Naive thymus-derived CD4-positive, alpha-beta T cell (primary cell): ENCODE results near the gene ABCG5. TPM values are rescaled to one million over a fixed set of nuclear protein-coding genes. Genes with fewer than 3 reads are reported as not detected.

Source experiments
- ATAC-seq: fragments of 150-1000 bp; cut with Tn5 transposase; 2 replicates; pipeline ENCODE4 v1.10.0; 2021; ENCODE audit warnings: mild to moderate bottlenecking, moderate library complexity
- CTCF ChIA-PET: fragments of 350-600 bp; sonication (Branson Sonifier 250); formaldehyde crosslinking; loops from one replicate; lab custom pipeline; 2021; ENCODE audit warnings: antibody characterized with exemption; lab: Charles Lee
- POLR2A ChIA-PET: fragments of 350-600 bp; sonication (Branson Sonifier 250); formaldehyde crosslinking; loops from one replicate; lab custom pipeline; 2021; ENCODE audit warnings: antibody characterized with exemption, inconsistent platforms; lab: Charles Lee
- DNase-seq, 9 donors: peaks; one replicate each; pipeline versions ENCODE4 v3.0.0 to v3.0.0-alpha.2; 2020 to 2022; ENCODE audit warnings: mixed read lengths in 1 of 9
- H3K27ac ChIP-seq: one replicate; pipeline ENCODE4 v1.7.0; 2013; ENCODE audit warnings: mild to moderate bottlenecking, low read depth, low read length, moderate library complexity
- H3K27me3 ChIP-seq, 2 donors: one replicate each; pipeline ENCODE4 v1.7.0; 2013; ENCODE audit warnings: low read length in 2 of 2, mild to moderate bottlenecking in 2 of 2, moderate library complexity in 2 of 2; ENCODE audit not compliant: control insufficient read depth in 2 of 2, insufficient read depth in 2 of 2
- H3K36me3 ChIP-seq, 3 experiments: 1 replicate in 2 of 3; 2 replicates in 1 of 3; pipeline ENCODE4 v1.7.0; 2013; ENCODE audit warnings: low read length in 3 of 3, mild to moderate bottlenecking in 3 of 3, moderate library complexity in 1 of 3; ENCODE audit not compliant: insufficient read depth in 3 of 3, control insufficient read depth in 2 of 3
- H3K4me1 ChIP-seq, 2 donors: one replicate each; pipeline ENCODE4 v1.7.0; 2013; ENCODE audit warnings: low read length in 2 of 2, mild to moderate bottlenecking in 2 of 2, moderate library complexity in 1 of 2; ENCODE audit not compliant: control insufficient read depth in 2 of 2, insufficient read depth in 2 of 2
- H3K4me3 ChIP-seq: 2 replicates; pipeline ENCODE4 v1.7.0; 2013; ENCODE audit warnings: mild to moderate bottlenecking, low read length
- H3K9me3 ChIP-seq, 3 experiments: 1 replicate in 2 of 3; 2 replicates in 1 of 3; pipeline ENCODE4 v1.7.0; 2013; ENCODE audit warnings: low read length in 3 of 3; ENCODE audit not compliant: control insufficient read depth in 2 of 3
- H3K27ac Mint-ChIP-seq, 9 donors: one replicate each; pipeline ENCODE4 v1.8.0; 2020 to 2022; ENCODE audit warnings: mixed read lengths in 9 of 9, mild to moderate bottlenecking in 8 of 9, moderate library complexity in 5 of 9, inconsistent platforms in 2 of 9
- H3K27me3 Mint-ChIP-seq, 5 donors: one replicate each; pipeline ENCODE4 v1.8.0; 2021 to 2022; ENCODE audit warnings: mixed read lengths in 5 of 5, mild to moderate bottlenecking in 1 of 5
- H3K36me3 Mint-ChIP-seq, 5 donors: one replicate each; pipeline ENCODE4 v1.8.0; 2020 to 2022; ENCODE audit warnings: mixed read lengths in 5 of 5, mild to moderate bottlenecking in 3 of 5, inconsistent platforms in 1 of 5
- H3K4me1 Mint-ChIP-seq, 7 donors: one replicate each; pipeline ENCODE4 v1.8.0; 2020 to 2022; ENCODE audit warnings: mixed read lengths in 7 of 7, mild to moderate bottlenecking in 3 of 7, inconsistent platforms in 1 of 7
- H3K4me3 Mint-ChIP-seq, 10 donors: one replicate each; pipeline ENCODE4 v1.8.0; 2020 to 2022; ENCODE audit warnings: mild to moderate bottlenecking in 10 of 10, mixed read lengths in 10 of 10, moderate library complexity in 6 of 10, inconsistent platforms in 2 of 10
- H3K9me3 Mint-ChIP-seq, 11 donors: one replicate each; pipeline ENCODE4 v1.8.0; 2020 to 2022; ENCODE audit warnings: mixed read lengths in 11 of 11, mild to moderate bottlenecking in 4 of 11, inconsistent platforms in 1 of 11, moderate library complexity in 1 of 11
- intact Hi-C, 2 donors: fragments of 100-400 bp; cut with micrococcal nuclease; formaldehyde crosslinking; loops; one replicate each; pipeline ENCODE4 v1.15.1; 2023
- polyA plus RNA-seq, 2 donors: library from polyadenylated mRNA; unstranded; fragments of 300-500 nt; fragmentation: Illumina TruSeq; gene quantifications; one replicate each; pipeline ENCODE4 v1.2.3, GENCODE V29; 2021
- total RNA-seq, 6 experiments: library from RNA in 5 of 6; stranded (reverse) in 5 of 6; gene quantifications; 1 replicate in 5 of 6; 2 replicates in 1 of 6; pipeline ENCODE4 v1.2.3 and lab custom pipeline; 2021 to 2026

The ABCG5 gene
- total and polyA plus RNA-seq, 7 experiments from 2014 or later, result not detected

GRCh38 chr2:43798300-43798699 lies 40.3 kb downstream of the ABCG5 start:
- no peak overlapping the region for H3K4me3 Mint-ChIP-seq
- H3K27ac ChIP-seq, result no peak overlapping the region
- H3K9me3 Mint-ChIP-seq, result no peaks in the 10 kb centered on the region
- H3K27ac Mint-ChIP-seq, result no peak overlapping the region
- ChIA-PET CTCF (no interaction called here), POLR2A (no interaction called here)
- peaks cover 0 to 38% (median 11%) of the 10 kb centered on the region in 5 donors for H3K36me3 Mint-ChIP-seq
- H3K27me3 Mint-ChIP-seq, result no peaks in the 10 kb centered on the region
- intact Hi-C loops, result no loop called here
- no peak for ATAC-seq
- peaks cover 0 to 2% (median 0%) of the 10 kb centered on the region in 7 donors for H3K4me1 Mint-ChIP-seq
- no peaks in the 10 kb centered on the region for H3K36me3 ChIP-seq
- H3K9me3 ChIP-seq, result no peaks in the 10 kb centered on the region
- no peak for DNase-seq
- no peak overlapping the region for H3K4me3 ChIP-seq
- H3K27me3 ChIP-seq, result no peaks in the 10 kb centered on the region
- no peaks in the 10 kb centered on the region for H3K4me1 ChIP-seq

GRCh38 chr2:43796206-43796605 lies 42.4 kb downstream of the ABCG5 start:
- H3K27me3 ChIP-seq, result no peaks in the 10 kb centered on the region
- H3K27ac Mint-ChIP-seq, result no peak overlapping the region

GRCh38 chr2:43794956-43795355 lies 43.7 kb downstream of the ABCG5 start:
- intact Hi-C loops, result no loop called here
- Mint-ChIP-seq H3K9me3 (no peaks in the 10 kb centered on the region), H3K27me3 (no peaks in the 10 kb centered on the region), H3K4me1 (peaks cover 0 to 2% (median 0%) of the 10 kb centered on the region in 7 donors), H3K36me3 (peaks cover 0 to 43% (median 21%) of the 10 kb centered on the region in 5 donors), H3K27ac (no peak overlapping the region), H3K4me3 (no peak overlapping the region)
- DNase-seq, result no peak
- Histone ChIP-seq H3K4me1 (no peaks in the 10 kb centered on the region), H3K9me3 (no peaks in the 10 kb centered on the region), H3K27me3 (no peaks in the 10 kb centered on the region), H3K36me3 (no peaks in the 10 kb centered on the region), H3K4me3 (no peak overlapping the region), H3K27ac (no peak overlapping the region)
- POLR2A ChIA-PET, result no interaction called here
- CTCF ChIA-PET, result no interaction called here
- ATAC-seq, result no peak

More at GRCh38 chr2:43796206-43796605, 42.4 kb downstream of the ABCG5 start:
- no peak for DNase-seq
- no peak for ATAC-seq
- no peaks in the 10 kb centered on the region for H3K4me1 ChIP-seq
- H3K4me3 ChIP-seq, result no peak overlapping the region
- Mint-ChIP-seq H3K4me3 (no peak overlapping the region), H3K4me1 (peaks cover 0 to 2% (median 0%) of the 10 kb centered on the region in 7 donors), H3K36me3 (peaks cover 0 to 38% (median 18%) of the 10 kb centered on the region in 5 donors), H3K9me3 (no peaks in the 10 kb centered on the region), H3K27me3 (no peaks in the 10 kb centered on the region)
- intact Hi-C loops, result no loop called here
- ChIA-PET CTCF (no interaction called here), POLR2A (no interaction called here)
- no peak overlapping the region for H3K27ac ChIP-seq
- H3K36me3 ChIP-seq, result no peaks in the 10 kb centered on the region
- H3K9me3 ChIP-seq, result no peaks in the 10 kb centered on the region

GRCh38 chr2:43792653-43793052 lies 46.0 kb downstream of the ABCG5 start:
- POLR2A ChIA-PET, result no interaction called here
- no peaks in the 10 kb centered on the region for H3K4me1 ChIP-seq
- no peak overlapping the region for H3K4me3 ChIP-seq
- no peaks in the 10 kb centered on the region for H3K9me3 ChIP-seq
- Mint-ChIP-seq H3K27me3 (no peaks in the 10 kb centered on the region), H3K36me3 (peaks cover 0 to 58% (median 25%) of the 10 kb centered on the region in 5 donors), H3K4me3 (no peak overlapping the region), H3K9me3 (no peaks in the 10 kb centered on the region), H3K4me1 (peaks cover 0 to 2% (median 0%) of the 10 kb centered on the region in 7 donors), H3K27ac (no peak overlapping the region)
- CTCF ChIA-PET, result interaction anchor here (0.6 kb wide), 1 partner anchor 23 kb away, joined by 3 read pairs; no protein-coding TSS in a partner anchor
- no peaks in the 10 kb centered on the region for H3K27me3 ChIP-seq
- DNase-seq (no peak), ATAC-seq (no peak)
- H3K27ac ChIP-seq, result no peak overlapping the region
- intact Hi-C loops, result no loop called here
- no peaks in the 10 kb centered on the region for H3K36me3 ChIP-seq

GRCh38 chr2:43791035-43791765 lies 47.4 kb downstream of the ABCG5 start:
- ChIA-PET CTCF (no interaction called here), POLR2A (no interaction called here)
- peaks cover 0 to 2% (median 0%) of the 10 kb centered on the region in 7 donors for H3K4me1 Mint-ChIP-seq
- H3K9me3 Mint-ChIP-seq, result no peaks in the 10 kb centered on the region
- H3K27me3 ChIP-seq, result no peaks in the 10 kb centered on the region
- H3K4me3 Mint-ChIP-seq, result no peak overlapping the region
- H3K27me3 Mint-ChIP-seq, result no peaks in the 10 kb centered on the region
- H3K27ac ChIP-seq, result no peak overlapping the region
- H3K36me3 Mint-ChIP-seq, result peaks cover 0 to 55% (median 25%) of the 10 kb centered on the region in 5 donors
- no peak overlapping the region for H3K4me3 ChIP-seq
- DNase-seq (no peak), ATAC-seq (no peak)
- intact Hi-C loops, result no loop called here
- no peaks in the 10 kb centered on the region for H3K4me1 ChIP-seq
- no peak overlapping the region for H3K27ac Mint-ChIP-seq
- H3K36me3 ChIP-seq, result no peaks in the 10 kb centered on the region
- H3K9me3 ChIP-seq, result no peaks in the 10 kb centered on the region

- no peak overlapping the region for H3K27ac Mint-ChIP-seq
- peaks cover 0 to 47% (median 22%) of the 10 kb centered on the region in 5 donors for H3K36me3 Mint-ChIP-seq
- CTCF ChIA-PET, result no interaction called here
- H3K4me1 Mint-ChIP-seq, result peaks cover 0 to 2% (median 0%) of the 10 kb centered on the region in 7 donors
- DNase-seq (no peak), ATAC-seq (no peak)
- POLR2A ChIA-PET, result no interaction called here
- intact Hi-C loops, result no loop called here
- no peak overlapping the region for H3K4me3 Mint-ChIP-seq
- no peaks in the 10 kb centered on the region for H3K9me3 ChIP-seq
- H3K4me1 ChIP-seq, result no peaks in the 10 kb centered on the region
- no peak overlapping the region for H3K27ac ChIP-seq
- H3K27me3 Mint-ChIP-seq, result no peaks in the 10 kb centered on the region
- H3K9me3 Mint-ChIP-seq, result no peaks in the 10 kb centered on the region
- H3K36me3 ChIP-seq, result no peaks in the 10 kb centered on the region
- H3K4me3 ChIP-seq, result no peak overlapping the region
- no peaks in the 10 kb centered on the region for H3K27me3 ChIP-seq
Measured at GRCh38 chr2:43790147-43790546, 48.5 kb downstream of the ABCG5 start.

- DNase-seq (no peak), ATAC-seq (no peak)
- Mint-ChIP-seq H3K27me3 (no peaks in the 10 kb centered on the region), H3K4me1 (peaks cover 0 to 1% (median 0%) of the 10 kb centered on the region in 7 donors), H3K36me3 (peaks cover 0 to 40% (median 11%) of the 10 kb centered on the region in 5 donors), H3K4me3 (no peak overlapping the region), H3K9me3 (no peaks in the 10 kb centered on the region), H3K27ac (no peak overlapping the region)
- CTCF ChIA-PET, result no interaction called here
- Histone ChIP-seq H3K27ac (no peak overlapping the region), H3K4me1 (no peaks in the 10 kb centered on the region), H3K36me3 (no peaks in the 10 kb centered on the region), H3K4me3 (no peak overlapping the region), H3K27me3 (no peaks in the 10 kb centered on the region), H3K9me3 (no peaks in the 10 kb centered on the region)
- intact Hi-C loops, result no loop called here
- POLR2A ChIA-PET, result no interaction called here
Measured at GRCh38 chr2:43788646-43789045, 50.0 kb downstream of the ABCG5 start.
